ENCODE results near the gene PERM1.
"Not testable (repeated sequence)": the region's sequence is repeated elsewhere in the genome, so short reads cannot be mapped to it uniquely, and the experiment has no call there.

Gene PERM1

DNA sequence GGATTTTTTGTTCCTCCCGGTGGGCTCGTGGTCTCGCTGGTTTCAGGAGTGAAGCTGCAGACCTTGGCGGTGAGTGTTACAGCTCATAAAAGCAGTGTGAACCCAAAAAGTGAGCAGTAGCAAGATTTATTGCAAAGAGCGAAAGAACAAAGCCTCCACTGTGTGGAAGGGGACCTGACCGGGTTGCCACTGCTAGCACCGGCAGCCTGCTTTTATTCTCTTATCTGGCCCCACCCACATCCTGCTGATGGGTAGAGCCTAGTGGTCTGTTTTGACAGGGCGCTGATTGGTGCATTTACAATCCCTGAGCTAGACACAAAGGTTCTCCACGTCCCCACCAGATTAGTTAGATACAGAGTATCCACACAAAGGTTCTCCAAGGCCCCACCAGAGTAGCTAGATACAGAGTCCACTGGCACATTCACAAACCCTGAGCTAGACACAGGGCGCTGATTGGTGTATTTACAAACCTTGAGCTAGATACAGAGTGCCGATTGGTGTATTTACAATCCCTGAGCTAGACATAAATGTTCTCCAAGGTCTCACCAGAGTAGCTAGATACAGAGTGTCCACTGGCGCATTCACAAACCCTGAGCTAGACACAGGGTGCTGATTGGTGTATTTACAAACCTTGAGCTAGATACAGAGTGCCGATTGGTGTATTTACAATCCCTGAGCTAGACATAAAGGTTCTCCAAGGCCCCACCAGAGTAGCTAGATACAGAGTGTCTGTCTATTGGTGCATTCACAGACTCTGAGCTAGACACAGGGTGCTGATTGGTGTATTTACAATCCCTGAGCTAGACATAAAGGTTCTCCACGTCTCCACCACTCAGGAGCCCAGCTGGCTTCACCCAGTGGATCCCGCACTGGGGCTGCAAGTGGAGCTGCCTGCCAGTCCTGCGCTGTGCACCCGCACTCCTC lies 35.8 kb upstream of the PERM1 start:
- not testable (repeated sequence) for H3K4me3 ChIP-seq (ENCODE audit: low read length); DNase-seq (ENCODE audit: low read depth, low spot score)

DNA sequence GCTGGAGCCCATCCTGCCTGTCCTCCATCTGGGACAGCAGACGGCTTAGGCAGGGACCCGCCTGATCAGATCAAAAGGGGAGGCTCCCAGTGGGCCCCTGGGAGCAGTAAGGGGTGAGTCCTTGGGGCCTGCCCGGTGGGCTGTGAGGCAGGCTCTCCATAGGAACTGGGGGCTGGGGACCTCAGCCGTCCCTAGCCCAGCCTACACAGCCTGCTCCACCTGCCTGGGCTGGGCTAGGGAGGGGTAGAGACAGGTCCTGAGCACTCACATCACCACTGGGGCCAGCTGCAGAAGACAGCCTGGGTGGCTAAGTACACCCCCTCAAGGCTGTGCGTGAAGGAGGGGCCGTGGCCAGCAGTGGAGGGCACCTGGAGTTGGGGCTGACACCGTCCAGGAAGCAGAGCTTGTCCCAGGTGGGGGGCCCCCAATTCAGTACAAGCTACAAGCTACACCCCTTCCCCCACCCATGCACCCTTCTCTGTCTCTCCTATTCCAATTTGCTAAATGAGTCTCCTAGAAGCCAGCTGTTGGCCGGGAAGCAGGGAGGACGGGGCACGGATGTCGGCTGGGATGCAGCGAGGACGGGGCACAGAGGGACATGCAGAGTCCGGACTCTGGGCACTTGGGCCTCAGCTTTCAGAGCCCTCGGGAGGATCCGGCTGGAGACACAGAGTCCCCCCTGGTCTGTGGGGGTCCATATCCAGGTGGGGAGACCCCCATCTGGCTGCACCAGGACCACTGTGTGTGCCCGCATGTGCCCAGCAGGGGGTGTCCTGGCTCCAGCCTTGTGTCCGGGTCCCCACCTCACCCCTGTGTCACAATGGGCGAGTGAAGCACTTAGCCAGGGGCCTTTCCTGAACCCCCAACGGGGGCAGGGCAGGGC lies 33.1 kb upstream of the PERM1 start:
- DNase-seq (ENCODE audit: low read depth, low spot score) = no peak
- peak overlapping the region; percentile 90 for H3K4me3 ChIP-seq (ENCODE audit: low read length)

DNA sequence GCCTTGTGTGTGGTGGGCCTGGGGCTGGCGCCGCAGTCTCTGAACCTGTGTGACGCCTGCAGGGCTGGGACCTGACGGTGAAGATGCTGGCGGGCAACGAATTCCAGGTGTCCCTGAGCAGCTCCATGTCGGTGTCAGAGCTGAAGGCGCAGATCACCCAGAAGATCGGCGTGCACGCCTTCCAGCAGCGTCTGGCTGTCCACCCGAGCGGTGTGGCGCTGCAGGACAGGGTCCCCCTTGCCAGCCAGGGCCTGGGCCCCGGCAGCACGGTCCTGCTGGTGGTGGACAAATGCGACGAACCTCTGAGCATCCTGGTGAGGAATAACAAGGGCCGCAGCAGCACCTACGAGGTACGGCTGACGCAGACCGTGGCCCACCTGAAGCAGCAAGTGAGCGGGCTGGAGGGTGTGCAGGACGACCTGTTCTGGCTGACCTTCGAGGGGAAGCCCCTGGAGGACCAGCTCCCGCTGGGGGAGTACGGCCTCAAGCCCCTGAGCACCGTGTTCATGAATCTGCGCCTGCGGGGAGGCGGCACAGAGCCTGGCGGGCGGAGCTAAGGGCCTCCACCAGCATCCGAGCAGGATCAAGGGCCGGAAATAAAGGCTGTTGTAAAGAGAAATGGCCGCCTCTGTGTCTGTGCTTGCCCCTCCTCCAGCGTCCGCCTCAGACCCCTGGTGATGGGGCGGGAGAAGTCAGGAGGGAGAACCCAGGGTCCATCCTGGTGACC lies 32.2 kb upstream of the PERM1 start:
- DNase-seq (ENCODE audit: low read depth, low spot score) = no peak
- peak overlapping the region; percentile 90 for H3K4me3 ChIP-seq (ENCODE audit: low read length)

DNA sequence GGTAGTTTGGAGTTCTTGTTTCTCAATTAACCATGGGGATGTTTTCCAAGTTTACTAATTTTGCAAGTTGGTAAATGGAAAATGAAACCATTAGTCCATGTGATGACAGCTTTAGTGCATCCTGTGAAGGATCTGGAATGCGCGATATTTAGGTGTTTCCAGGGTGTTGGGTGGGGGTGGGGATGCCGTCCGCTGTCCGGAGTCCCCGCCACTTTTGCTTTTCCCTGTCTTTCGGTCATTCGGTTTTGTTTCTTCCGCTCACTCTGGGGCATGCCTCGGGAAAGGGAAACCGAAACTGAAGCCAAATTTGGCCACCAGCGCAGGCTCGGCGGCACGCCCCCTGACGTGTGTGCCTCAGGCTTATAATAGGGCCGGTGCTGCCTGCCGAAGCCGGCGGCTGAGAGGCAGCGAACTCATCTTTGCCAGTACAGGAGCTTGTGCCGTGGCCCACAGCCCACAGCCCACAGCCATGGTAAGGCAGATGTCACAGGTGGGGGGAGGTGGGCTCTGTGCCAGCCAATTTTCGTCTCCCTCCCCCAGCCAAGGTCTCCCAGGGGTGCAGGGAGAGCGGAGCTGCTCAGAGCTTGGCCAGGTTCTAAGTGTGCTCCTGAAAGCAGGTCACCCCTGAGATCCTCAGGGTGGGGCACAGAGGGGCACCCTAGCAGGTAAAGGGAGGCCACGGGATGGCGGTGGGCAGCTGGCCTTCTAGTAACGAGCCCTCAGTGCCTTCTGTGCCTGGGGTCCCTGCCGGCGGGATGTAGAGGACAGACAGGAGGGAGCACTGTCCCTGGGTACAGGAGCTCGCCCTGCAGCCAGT lies 31.4 kb upstream of the PERM1 start, which contains the start of gene ISG15:
ISG15 (plus strand) TSS at position 393 of the 817 bp plus-strand sequence; CDS start at position 470, 77 bp downstream.
- peak; percentile 84 for DNase-seq (ENCODE audit: low read depth, low spot score)

DNA sequence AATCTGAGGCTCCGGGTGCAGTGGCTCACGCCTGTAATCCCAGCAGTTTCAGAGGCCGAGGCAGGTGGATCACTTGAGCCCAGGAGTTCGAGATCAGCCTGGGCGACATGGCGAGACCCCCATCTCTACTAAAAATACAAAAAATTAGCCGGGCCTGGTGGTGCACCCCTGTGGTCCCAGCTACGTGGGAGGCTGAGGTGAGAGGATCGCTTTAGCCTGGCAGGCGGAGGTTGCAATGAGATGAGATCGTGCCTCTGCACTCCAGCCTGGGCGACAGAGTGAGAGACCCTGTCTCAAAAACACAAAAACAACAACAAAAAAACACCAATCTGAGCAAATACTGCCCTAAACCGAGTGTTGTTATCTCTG lies 30.8 kb upstream of the PERM1 start:
- peak overlapping the region; percentile 90 for H3K4me3 ChIP-seq (ENCODE audit: low read length)
- not testable (repeated sequence) for DNase-seq (ENCODE audit: low read depth, low spot score)

More for the DNA sequence above, 31.4 kb upstream of the PERM1 start, which contains the start of gene ISG15:
- peak within 1 kb of the TSS; percentile 90 for H3K4me3 ChIP-seq (ENCODE audit: low read length)

DNA sequence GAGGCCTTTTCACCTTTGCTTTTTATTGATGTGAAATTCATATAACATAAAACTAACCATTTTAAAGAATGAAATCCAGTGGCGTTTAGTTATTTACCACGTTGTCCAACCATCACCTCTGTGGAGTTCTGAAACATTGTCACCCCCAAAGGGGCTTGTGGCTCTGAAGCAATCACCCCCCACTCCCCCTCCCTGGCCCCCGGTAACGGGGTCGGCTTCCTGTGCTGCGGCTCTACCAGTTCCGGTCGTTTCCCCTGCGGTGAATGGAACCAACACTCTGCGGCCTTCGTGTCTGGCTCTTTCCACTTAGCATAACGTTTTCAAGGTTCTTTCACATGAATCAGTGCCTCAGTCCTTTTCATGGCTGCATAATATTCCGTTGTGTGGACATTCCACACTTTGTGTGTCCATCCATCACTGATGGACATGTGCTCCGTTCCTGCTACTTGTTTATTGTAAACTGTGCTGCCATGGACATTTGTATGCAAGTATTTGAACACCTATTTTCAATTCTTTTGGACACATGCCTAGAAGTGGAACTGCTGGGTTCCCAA lies 29.6 kb upstream of the PERM1 start:
- DNase-seq (ENCODE audit: low read depth, low spot score) = no peak
- H3K4me3 ChIP-seq (ENCODE audit: low read length) = no peak overlapping the region

DNA sequence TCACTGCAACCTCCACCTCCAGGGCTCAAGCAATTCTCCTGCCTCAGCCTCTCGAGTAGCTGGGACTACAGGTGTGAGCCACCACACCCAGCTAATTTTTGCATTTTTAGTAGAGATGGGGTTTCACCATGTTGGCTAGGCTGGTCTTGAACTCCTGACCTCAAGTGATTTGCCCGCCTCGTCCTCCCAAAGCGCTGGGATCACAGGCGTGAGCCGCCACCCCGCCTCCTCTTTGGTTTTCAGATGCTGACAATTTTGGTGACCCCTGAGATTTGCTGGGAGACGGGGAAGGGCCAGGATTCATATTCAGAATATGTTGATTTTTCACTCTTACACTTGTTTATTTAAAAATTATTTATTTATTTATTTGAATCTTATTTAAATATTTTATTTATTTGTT lies 28.2 kb upstream of the PERM1 start:
- not testable (repeated sequence) for H3K4me3 ChIP-seq (ENCODE audit: low read length); DNase-seq (ENCODE audit: low read depth, low spot score)

DNA sequence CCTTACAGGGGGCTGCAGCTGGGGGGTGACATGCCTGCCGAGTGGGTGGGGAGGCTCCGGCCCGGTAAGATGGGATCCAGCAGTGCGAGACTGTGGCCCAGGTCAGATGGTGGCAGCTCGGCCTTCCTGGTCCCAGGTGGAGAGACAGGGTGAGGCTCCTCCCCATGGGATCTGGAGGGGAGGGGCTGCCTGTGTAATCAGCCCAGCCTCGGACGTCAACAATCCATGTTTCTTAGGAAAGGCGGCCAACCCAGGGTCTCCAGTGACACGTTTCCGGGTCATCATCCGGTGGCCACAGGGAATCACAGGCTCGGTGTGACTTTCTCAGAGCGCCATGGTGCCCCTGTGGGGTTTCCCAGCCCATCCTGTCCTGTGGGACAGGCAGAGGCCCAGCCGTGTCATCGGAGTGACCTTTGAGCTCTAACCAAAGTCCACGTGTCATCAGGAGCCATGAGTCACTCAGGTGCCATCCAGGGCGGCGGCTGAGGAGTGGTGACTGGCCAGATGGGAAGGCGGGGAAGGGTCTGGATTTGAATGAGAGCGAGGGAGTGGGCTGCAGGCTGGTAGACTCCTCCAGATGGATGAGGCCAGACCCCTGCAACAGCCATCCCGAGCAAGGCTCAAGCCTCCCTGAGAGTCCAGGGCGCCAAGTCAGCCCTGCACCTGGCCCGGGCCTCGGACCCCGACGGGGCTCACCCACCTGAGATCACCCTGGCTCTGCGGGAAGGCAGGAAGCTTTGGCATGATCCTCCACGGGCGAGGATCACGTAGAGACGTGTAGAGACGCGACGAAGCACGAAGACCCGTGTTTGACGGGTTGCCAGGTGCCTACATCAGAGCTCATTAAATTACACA lies 24.6 kb upstream of the PERM1 start:
- no peak for DNase-seq (ENCODE audit: low read depth, low spot score)
- H3K4me3 ChIP-seq (ENCODE audit: low read length) = no peak overlapping the region

DNA sequence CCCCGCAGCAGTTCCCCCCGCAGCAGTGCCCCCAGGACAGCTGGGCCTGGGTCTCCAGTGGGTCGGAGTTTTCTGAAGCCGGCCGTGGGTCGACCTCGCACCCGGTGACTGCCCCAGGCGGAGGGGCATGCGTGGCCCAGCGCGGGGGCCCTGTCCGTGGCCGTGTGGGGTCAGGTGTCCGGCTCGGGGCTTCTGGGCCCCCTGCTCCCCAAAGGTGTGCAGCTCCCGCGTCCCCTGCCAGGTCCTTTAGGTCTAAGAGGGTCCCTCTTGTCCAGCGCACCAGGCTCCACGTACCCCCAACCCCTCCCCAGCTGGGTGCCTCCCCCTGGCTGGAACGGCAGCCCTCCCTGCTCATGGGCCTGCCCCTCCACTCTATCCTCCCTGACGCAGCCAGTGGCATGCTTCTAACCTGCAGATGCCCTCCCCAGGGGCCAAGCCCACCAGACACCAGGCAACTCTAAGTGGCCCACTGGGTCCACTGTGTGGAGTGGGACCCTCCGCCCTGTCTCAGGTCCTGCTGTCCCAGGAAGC lies 23.9 kb upstream of the PERM1 start:
- H3K4me3 ChIP-seq (ENCODE audit: low read length) = no peak overlapping the region
- no peak for DNase-seq (ENCODE audit: low read depth, low spot score)

DNA sequence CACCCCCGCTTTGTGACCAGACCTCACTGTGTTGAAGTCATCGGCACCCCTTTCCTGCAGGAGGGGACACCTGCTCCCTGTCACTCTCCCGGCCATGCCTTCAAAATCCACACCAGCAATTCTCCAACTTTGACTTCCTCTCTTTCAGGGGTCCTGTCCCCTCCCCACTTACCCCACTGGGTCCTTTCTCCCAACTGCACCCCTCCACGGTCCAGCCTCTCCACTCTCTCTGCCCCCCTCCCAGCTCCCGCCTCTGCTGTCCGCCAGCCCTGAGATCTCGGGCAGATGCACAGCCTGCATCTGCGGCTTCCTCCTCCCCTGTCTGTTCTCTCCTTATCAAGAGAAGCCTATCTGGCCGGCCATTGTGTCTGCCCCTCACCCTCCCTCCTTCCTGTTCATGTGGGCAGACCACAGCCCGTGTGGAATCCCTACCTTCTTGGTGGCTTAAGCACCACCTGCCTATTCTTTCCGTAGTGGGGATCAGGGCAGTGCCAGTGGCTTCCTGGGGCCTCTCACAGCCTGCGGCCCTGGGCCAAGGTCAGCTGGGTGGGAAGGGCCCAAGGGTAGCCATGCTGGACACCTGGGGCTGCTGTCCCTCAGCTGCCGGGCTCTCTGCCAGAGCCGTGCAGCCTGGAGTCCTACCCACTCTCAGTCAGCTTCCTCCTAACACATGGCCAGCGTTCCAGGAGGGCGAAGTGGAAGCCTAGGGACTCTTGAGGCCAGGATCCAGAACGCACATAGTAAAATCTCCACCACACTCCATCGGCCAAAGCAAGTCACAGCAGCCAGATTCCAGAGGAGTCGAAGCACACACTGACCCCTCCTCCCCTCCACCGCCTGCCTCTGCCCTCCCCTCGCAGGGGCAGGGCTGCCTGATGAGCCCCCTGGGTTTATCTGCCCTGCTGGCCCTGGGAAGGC lies 23.1 kb upstream of the PERM1 start:
- no peak overlapping the region for H3K4me3 ChIP-seq (ENCODE audit: low read length)
- peak; percentile 67 for DNase-seq (ENCODE audit: low read depth, low spot score)

DNA sequence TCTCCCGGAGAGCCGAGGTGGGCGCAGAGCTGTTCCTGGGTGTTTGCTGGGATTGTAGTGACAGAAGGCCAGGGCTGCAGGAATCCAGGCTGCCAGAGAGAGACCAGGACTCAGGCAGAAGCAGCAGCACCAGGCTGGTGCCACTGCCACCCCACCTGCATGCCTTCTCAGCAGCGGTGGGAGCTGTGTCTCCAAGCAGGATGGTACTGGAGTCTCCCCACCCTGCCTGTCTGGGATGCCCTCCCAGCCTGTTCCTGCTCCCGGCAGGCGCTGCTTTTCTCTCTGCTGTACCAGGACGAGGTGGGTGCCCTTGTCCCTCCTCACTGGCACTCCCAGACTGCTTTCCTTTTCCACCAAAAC lies 22.5 kb upstream of the PERM1 start:
- no peak for DNase-seq (ENCODE audit: low read depth, low spot score)
- no peak overlapping the region for H3K4me3 ChIP-seq (ENCODE audit: low read length)

DNA sequence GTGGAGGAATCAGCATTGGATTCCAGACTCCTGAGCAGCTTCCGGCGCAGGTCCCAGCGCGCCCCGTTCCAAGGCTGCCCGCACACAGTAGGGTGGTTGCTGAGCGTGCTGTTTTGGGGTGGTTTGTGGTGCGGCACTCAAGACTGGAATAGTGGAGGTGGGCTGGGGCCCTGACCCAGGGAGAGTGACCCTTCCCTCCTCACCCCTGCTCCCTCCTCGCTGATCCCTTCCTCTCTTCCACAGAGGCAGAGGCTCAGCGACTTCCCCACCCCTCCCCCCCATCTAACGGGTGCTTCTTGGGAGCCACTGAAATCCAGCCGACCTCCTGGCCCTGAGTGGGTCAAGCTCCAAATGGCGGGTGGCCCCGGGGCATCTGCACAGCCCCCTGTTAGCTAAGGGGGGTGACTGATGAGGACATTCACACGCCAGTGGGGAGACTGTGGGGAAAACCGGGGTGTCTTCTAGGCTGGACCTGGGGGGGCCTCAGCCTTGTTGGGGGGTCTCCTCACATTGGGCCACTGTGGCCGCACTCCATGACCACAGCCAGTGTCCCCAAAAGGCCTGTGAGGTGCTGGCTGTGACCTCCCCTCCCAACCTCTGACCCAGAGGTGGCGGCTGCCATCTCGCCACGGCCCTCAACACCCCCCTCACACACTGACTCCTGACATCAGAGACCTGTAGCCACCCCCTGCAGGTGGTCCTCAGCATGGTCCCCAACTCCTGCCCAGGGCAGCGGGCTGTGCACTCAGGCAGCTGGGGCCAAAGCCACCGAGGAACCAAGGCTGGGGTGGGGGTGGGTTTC lies 21.9 kb upstream of the PERM1 start:
- no peak overlapping the region for H3K4me3 ChIP-seq (ENCODE audit: low read length)
- no peak for DNase-seq (ENCODE audit: low read depth, low spot score)

DNA sequence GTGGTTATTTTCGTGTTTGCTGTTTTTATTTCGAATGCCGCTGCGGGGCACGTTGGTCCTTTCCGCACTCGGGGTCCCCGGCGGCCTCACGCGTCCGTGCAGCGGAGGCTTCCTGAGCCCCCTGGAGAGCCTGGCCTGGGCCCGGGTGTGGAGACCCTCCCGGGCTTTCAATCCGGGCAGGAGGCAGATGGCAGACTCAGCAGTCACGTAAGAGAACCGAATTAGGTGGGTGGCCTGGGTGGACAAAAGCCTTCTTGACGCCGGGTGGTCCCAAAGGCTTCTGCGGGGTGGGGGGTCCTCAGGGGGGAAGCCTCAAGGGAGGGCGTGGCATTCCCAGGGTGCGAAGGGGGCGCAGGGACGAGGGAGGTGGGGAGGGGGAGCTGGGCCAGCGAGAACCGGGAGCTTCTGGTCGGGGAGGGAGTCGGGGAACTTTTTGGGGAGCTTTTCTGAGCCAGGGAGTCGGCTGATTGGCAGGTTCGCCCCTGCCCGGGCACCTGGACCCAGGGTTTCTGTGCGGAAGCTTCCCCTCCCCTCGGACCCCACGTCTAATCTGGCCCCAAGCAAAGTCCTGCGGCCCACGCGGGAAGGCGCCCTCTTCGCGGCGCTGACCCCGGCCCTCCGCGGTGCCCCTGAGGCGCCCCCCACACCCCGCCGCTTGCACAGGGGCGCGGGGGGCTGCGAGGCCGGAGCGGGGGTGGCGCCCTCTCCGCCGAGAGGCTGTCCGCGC lies 19.3 kb upstream of the PERM1 start:
- peak overlapping the region; percentile 58 for H3K4me3 ChIP-seq (ENCODE audit: low read length)
- no peak for DNase-seq (ENCODE audit: low read depth, low spot score)

DNA sequence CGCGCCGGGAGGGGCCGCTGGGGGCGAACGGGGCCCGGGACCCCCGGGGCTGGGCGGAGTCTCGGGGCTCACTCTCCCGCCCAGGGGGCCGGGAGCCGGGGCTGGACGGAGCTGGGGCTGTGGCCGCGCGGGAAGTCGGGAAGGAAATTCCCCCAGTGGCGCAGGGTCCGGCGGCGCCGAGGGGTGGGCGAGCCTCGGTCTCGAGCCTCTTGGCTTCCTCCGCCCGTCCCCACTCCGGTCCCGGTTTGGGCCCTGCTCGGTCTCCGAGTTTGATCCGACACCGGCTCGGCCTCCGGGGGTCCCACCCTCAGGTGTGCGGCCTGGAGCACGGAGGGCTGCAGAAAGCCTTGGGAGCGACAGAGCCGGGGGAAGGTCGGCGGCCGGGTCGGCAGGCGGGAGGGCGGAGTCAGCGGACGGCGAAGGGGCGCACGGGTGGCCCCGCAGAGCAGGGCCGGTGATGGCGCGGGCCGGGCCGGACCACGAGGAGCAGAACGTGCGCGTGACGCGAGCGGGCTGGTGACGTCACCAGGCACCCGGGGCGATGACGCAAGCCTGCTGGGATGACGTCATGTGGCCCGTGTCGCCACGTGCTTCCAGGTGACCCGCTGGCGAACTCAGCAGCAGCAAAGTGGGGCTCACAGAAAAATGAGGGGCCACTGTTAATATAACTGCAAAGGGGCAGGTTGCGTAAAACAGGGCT lies 18.6 kb upstream of the PERM1 start:
- DNase-seq (ENCODE audit: low read depth, low spot score) = peak; percentile 80
- peak overlapping the region; percentile 58 for H3K4me3 ChIP-seq (ENCODE audit: low read length)
